GM12878 (cell line): Measurements from ENCODE around the gene KRTAP10-8. TPM values are rescaled to one million over a fixed set of nuclear protein-coding genes. Genes with fewer than 3 reads are reported as not detected.

ENCODE experiments used
- ATAC-seq: fragments of 200-7000 bp; cut with Tn5 transposase; 3 replicates; pipeline ENCODE4 v1.9.1; 2020; ENCODE audit warnings: mild to moderate bottlenecking, moderate library complexity
- BruUV-seq: library from RNA; stranded (reverse); fragments of 400-500 nt; replicated peaks from 2 replicates; lab custom pipeline; 2021; lab: Mats Ljungman, UMichigan
- CTCF ChIA-PET: fragments of 300-600 bp; sonication (Branson Sonifier 250); formaldehyde crosslinking; extraction: SDS; loops from one replicate; lab custom pipeline; 2021; ENCODE audit warnings: inconsistent platforms; lab: Yijun Ruan, JAX
- POLR2A ChIA-PET: fragments of 350-600 bp; formaldehyde crosslinking; extraction: SDS; loops from one replicate; lab custom pipeline; 2021; ENCODE audit warnings: inconsistent platforms; lab: Charles Lee
- RAD21 ChIA-PET: fragments of 300-600 bp; sonication (Branson Sonifier 250); formaldehyde crosslinking; loops from one replicate; lab custom pipeline; 2023; ENCODE audit warnings: antibody characterized with exemption; ENCODE audit not compliant: unreplicated experiment; lab: Charles Lee
- SMC1A ChIA-PET: fragments of 300-600 bp; sonication (Branson Sonifier 250); formaldehyde crosslinking; loops from one replicate; lab custom pipeline; 2023; ENCODE audit not compliant: unreplicated experiment, uncharacterized antibody; lab: Charles Lee
- DNase-seq: peaks from one replicate; pipeline ENCODE4 v3.0.0-alpha.2; 2011; ENCODE audit warnings: low read depth, low spot score
- FAIRE-seq: peaks from 3 replicates; lab custom pipeline; 2011; peaks lifted over from hg19 to GRCh38; lab: Jason Lieb, UNC
- H2AFZ ChIP-seq: 2 replicates; pipeline ENCODE4 v1.6.0; 2011; ENCODE audit warnings: low read depth, low read length, control low read depth; ENCODE audit not compliant: control insufficient read depth
- H3K27ac ChIP-seq: 2 replicates; pipeline ENCODE4 v1.5.1; 2011; ENCODE audit warnings: control low read depth; ENCODE audit not compliant: control insufficient read depth, insufficient read depth
- H3K27me3 ChIP-seq, 2 experiments: replicated peaks in 1 of 2; 2 replicates each; pipeline versions ENCODE4 v1.6.0 to v1.6.1; 2011; ENCODE audit warnings: low read length in 1 of 2; ENCODE audit not compliant: control insufficient read depth in 2 of 2, insufficient read depth in 2 of 2
- H3K36me3 ChIP-seq, 2 experiments: 2 replicates each; pipeline ENCODE4 v1.5.1; 2011; ENCODE audit warnings: low read length in 1 of 2; ENCODE audit not compliant: control insufficient read depth in 2 of 2, insufficient read depth in 2 of 2
- H3K4me1 ChIP-seq: 2 replicates; pipeline ENCODE4 v1.6.1; 2011; ENCODE audit warnings: mild to moderate bottlenecking, low read length, moderate library complexity, mixed read lengths; ENCODE audit not compliant: control insufficient read depth, insufficient read depth
- H3K4me2 ChIP-seq: 2 replicates; pipeline ENCODE4 v1.6.0; 2011; ENCODE audit warnings: control low read depth; ENCODE audit not compliant: control insufficient read depth, insufficient read depth
- H3K4me3 ChIP-seq: fragments of 200-600 bp; sonication (generic); 2 replicates; pipeline ENCODE4 v1.5.1; 2016
- H3K79me2 ChIP-seq: 2 replicates; pipeline ENCODE4 v1.6.0; 2011; ENCODE audit warnings: low read length; ENCODE audit not compliant: control insufficient read depth, insufficient read depth
- H3K9ac ChIP-seq: 2 replicates; pipeline ENCODE4 v1.8.0; 2011; ENCODE audit warnings: low read length, control low read depth, mixed read lengths; ENCODE audit not compliant: control insufficient read depth, insufficient read depth
- H3K9me3 ChIP-seq: replicated peaks from 3 replicates; pipeline ENCODE4 v1.5.1; 2011; ENCODE audit warnings: mild to moderate bottlenecking, low read length; ENCODE audit not compliant: control insufficient read depth, insufficient read depth
- H4K20me1 ChIP-seq: 2 replicates; pipeline ENCODE4 v1.6.0; 2011; ENCODE audit not compliant: control insufficient read depth, insufficient read depth
- BCL3 ChIP-seq: IDR thresholded peaks from 2 replicates; pipeline ENCODE4 v1.6.1; 2011; ENCODE audit warnings: borderline replicate concordance, low read depth, mild to moderate bottlenecking, moderate library complexity, low read length; ENCODE audit not compliant: insufficient read depth, poor library complexity, severe bottlenecking
- CHD4 ChIP-seq: fragments of 200-600 bp; sonication (generic); IDR thresholded peaks from 2 replicates; pipeline ENCODE4 v1.6.1; 2016; ENCODE audit warnings: mild to moderate bottlenecking
- IRF5 ChIP-seq: fragments of 450-650 bp; IDR thresholded peaks from 2 replicates; pipeline ENCODE4 v1.6.1; 2017; ENCODE audit warnings: borderline replicate concordance
- JUNB ChIP-seq: IDR thresholded peaks from 2 replicates; pipeline ENCODE4 v1.6.1; 2016; ENCODE audit warnings: antibody characterized with exemption, mild to moderate bottlenecking
- JUND ChIP-seq: IDR thresholded peaks from 2 replicates; pipeline ENCODE4 v1.6.1; 2012; ENCODE audit warnings: low read depth, mild to moderate bottlenecking, low read length, improper control_type of control experiment, moderate library complexity
- MLLT1 ChIP-seq: fragments of 450-650 bp; IDR thresholded peaks from 2 replicates; pipeline ENCODE4 v1.6.1; 2016; ENCODE audit warnings: mild to moderate bottlenecking
- NBN ChIP-seq: fragments of 450-650 bp; IDR thresholded peaks from 2 replicates; pipeline ENCODE4 v1.6.1; 2016
- NRF1 ChIP-seq: conservative IDR thresholded peaks from 2 replicates; pipeline ENCODE4 v1.6.1; 2011; ENCODE audit warnings: mild to moderate bottlenecking, low read depth, low read length, improper control_type of control experiment
- PKNOX1 ChIP-seq: fragments of 450-650 bp; IDR thresholded peaks from 2 replicates; pipeline ENCODE4 v1.6.1; 2016; ENCODE audit warnings: mild to moderate bottlenecking
- PML ChIP-seq: IDR thresholded peaks from 2 replicates; pipeline ENCODE4 v1.6.1; 2012; ENCODE audit warnings: low read length, inconsistent platforms
- RB1 ChIP-seq: fragments of 450-650 bp; formaldehyde crosslinking; IDR thresholded peaks from 2 replicates; pipeline ENCODE4 v1.6.1; 2017; ENCODE audit warnings: mild to moderate bottlenecking, borderline replicate concordance
- SMARCA5 ChIP-seq: fragments of 450-650 bp; IDR thresholded peaks from 2 replicates; pipeline ENCODE4 v1.6.1; 2017; ENCODE audit warnings: mild to moderate bottlenecking
- ZNF217 ChIP-seq: fragments of 450-650 bp; IDR thresholded peaks from 2 replicates; pipeline ENCODE4 v1.6.1; 2017; ENCODE audit warnings: antibody characterized with exemption, mild to moderate bottlenecking
- ZNF622 ChIP-seq: fragments of 450-650 bp; IDR thresholded peaks from 2 replicates; pipeline ENCODE4 v1.6.1; 2017; ENCODE audit warnings: mild to moderate bottlenecking, inconsistent platforms
- ZZZ3 ChIP-seq: IDR thresholded peaks from 2 replicates; pipeline ENCODE4 v1.6.1; 2011; ENCODE audit warnings: low read depth; ENCODE audit not compliant: control insufficient read depth, insufficient read length
- WGBS: methylation state at CpG from one replicate; pipeline ENCODE4 v1.1.6; 2016; ENCODE audit warnings: low lambda C conversion rate; ENCODE audit not compliant: insufficient replicate concordance, insufficient coverage; ENCODE audit errors: missing lambda C conversion rate; 5-methylcytosine and 5-hydroxymethylcytosine counted together
- in situ Hi-C: fragments of 300-500 bp; cut with MboI; formaldehyde crosslinking; loops from 9 replicates; pipeline ENCODE4 v1.14.3; 2018; ENCODE audit warnings: mixed read lengths
- intact Hi-C: fragments of 100-400 bp; cut with micrococcal nuclease; formaldehyde crosslinking; loops from one replicate; pipeline ENCODE4 v1.14.2; 2022; ENCODE audit not compliant: unreplicated experiment
- polyA plus RNA-seq, 11 experiments: library from polyadenylated mRNA; depleted of rRNA in 4 of 11; unstranded in 6 of 11; stranded (reverse) in 5 of 11; fragments of >200 nt; fragmentation: Nextera tagmentation in 4 of 11; fragmentation: Illumina TruSeq in 1 of 11; extraction: Ambion mirVana in 4 of 11; extraction: Trizol in 1 of 11; gene quantifications; 1 replicate in 1 of 11; 2 replicates in 10 of 11; pipeline versions ENCODE4 v1.2.1 to v1.2.3, GENCODE V29; 2011 to 2016; ENCODE audit warnings: inconsistent platforms in 2 of 11, missing spikeins in 2 of 11, low read depth in 1 of 11
- total RNA-seq, 4 experiments: library from RNA; depleted of rRNA in 3 of 4; stranded (reverse); fragments of >200 nt in 3 of 4; fragmentation: Illumina TruSeq in 1 of 4; extraction: Trizol in 1 of 4; gene quantifications; 2 replicates each; pipeline versions ENCODE4 v1.2.1 to v1.2.3, GENCODE V29; 2013 to 2021

Gene KRTAP10-8
- total and polyA plus RNA-seq, 10 of the 15 experiments (the other 5 are each of a cell fraction or from before 2014, with no cell fraction given), result not detected

GRCh38 chr21:44623575-44623974 lies 11.7 kb downstream of the KRTAP10-8 start (continued):
- TF ChIP-seq JUND (no peak), NBN (no peak), ZZZ3 (no peak)

GRCh38 chr21:44625756-44626155 lies 13.9 kb downstream of the KRTAP10-8 start:
- no peak overlapping the region for H3K27ac ChIP-seq
- no peaks in the 10 kb centered on the region for H3K4me1 ChIP-seq
- peaks cover 10% of the 10 kb centered on the region; the same call in 1 of the 3 replicates for H3K9me3 ChIP-seq
- H3K4me3 ChIP-seq, result no peak overlapping the region
- H3K27me3 ChIP-seq, result no peaks in the 10 kb centered on the region
- 70% methylated on average over 7 of the region's 7 CpGs for WGBS
- intact Hi-C loops (no loop called here), in situ Hi-C loops (no loop called here)
- ATAC-seq (no peak), DNase-seq (no peak), FAIRE-seq (no peak)
- H2AFZ ChIP-seq, result no peak overlapping the region
- no peaks in the 10 kb centered on the region for H4K20me1 ChIP-seq
- H3K4me2 ChIP-seq, result no peak overlapping the region
- RAD21 ChIA-PET, result no interaction called here
- POLR2A ChIA-PET, result no interaction called here
- SMC1A ChIA-PET, result no interaction called here
- no peak for TF ChIP-seq NRF1
- no peak for TF ChIP-seq PKNOX1
- no peak for TF ChIP-seq PML
- no peak for TF ChIP-seq ZNF622
- TF ChIP-seq RB1, result no peak
- no peak for TF ChIP-seq JUNB
- TF ChIP-seq MLLT1, result no peak
- no peak for TF ChIP-seq ZNF217
- no peak for TF ChIP-seq CHD4
- no peak for TF ChIP-seq SMARCA5
- no peak for TF ChIP-seq BCL3
- TF ChIP-seq IRF5, result no peak
- H3K79me2 ChIP-seq, result no peaks in the 10 kb centered on the region
- no peak overlapping the region for H3K9ac ChIP-seq
- CTCF ChIA-PET, result no interaction called here
- no peaks in the 10 kb centered on the region for H3K36me3 ChIP-seq
- BruUV-seq, result no TSS peak
